ENCODE results near the gene FAIM.

DNA sequence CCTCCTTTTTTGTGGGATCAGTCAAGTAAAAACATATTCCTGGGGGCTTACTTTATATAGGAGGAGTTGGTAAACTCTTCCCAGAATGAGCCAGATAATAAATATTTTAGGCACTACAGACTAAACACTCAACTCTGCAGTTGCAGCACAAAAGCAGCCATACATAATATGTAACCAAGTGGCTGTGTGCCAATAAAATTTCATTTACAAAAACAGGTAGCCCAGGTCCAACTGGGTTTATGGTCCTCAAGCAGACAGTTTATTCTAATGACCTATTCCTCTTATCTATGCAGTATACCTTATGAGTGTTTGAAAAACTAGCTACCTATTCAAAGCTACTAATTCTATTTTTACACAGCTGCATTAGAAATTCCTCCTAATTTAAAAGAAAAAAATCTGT is 61.8 kb downstream of the FAIM start:
- TF ChIP-seq EZH2 (IDR thresholded peaks at IDR 0.05; ENCODE audit: low read depth, low read length, severe bottlenecking) = no peak
- TF ChIP-seq CEBPB (IDR thresholded peaks at IDR 0.05; ENCODE audit: low read depth, low read length) = no peak
- TF ChIP-seq CTCF (IDR thresholded peaks at IDR 0.05; ENCODE audit: control extremely low read depth in 1 of 3, insufficient read depth in 1 of 3, low read depth in 1 of 3, low read length in 3 of 3) = no peak
- TF ChIP-seq, protein P1, sequence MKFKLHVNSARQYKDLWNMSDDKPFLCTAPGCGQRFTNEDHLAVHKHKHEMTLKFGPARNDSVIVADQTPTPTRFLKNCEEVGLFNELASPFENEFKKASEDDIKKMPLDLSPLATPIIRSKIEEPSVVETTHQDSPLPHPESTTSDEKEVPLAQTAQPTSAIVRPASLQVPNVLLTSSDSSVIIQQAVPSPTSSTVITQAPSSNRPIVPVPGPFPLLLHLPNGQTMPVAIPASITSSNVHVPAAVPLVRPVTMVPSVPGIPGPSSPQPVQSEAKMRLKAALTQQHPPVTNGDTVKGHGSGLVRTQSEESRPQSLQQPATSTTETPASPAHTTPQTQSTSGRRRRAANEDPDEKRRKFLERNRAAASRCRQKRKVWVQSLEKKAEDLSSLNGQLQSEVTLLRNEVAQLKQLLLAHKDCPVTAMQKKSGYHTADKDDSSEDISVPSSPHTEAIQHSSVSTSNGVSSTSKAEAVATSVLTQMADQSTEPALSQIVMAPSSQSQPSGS (IDR thresholded peaks at IDR 0.05; ENCODE audit: low read length) = no peak
- no peak for TF ChIP-seq MAX (IDR thresholded peaks at IDR 0.05)
- no peak for TF ChIP-seq MAFK (IDR thresholded peaks at IDR 0.05; ENCODE audit: low read depth, low read length)
